ENCODE measurements around the gene GABPB1. TPM values are rescaled to one million over a fixed set of nuclear protein-coding genes. Genes with fewer than 3 reads are reported as not detected.

The GABPB1 gene
- total and polyA plus RNA-seq, 10 of the 15 experiments (the other 5 are each of a cell fraction or from before 2014, with no cell fraction given) = 13.9 to 48.2 (median 39.8) TPM

- no peak for TF ChIP-seq GATAD2B (conservative IDR thresholded peaks at IDR 0.05; ENCODE audit: low read depth)
- no peak for TF ChIP-seq PML (IDR thresholded peaks at IDR 0.05; ENCODE audit: low read length)
- 0 out of 2 replicates have a peak, but pooled peaks have one; percentile 41 for TF ChIP-seq PAX5 (IDR thresholded peaks at IDR 0.05; ENCODE audit: borderline replicate concordance, low read depth, low read length)
- TF ChIP-seq CBX5 (IDR thresholded peaks at IDR 0.05; ENCODE audit: low read depth) = no peak
- TF ChIP-seq PBX3 (IDR thresholded peaks at IDR 0.05; ENCODE audit: insufficient replicate concordance, low read depth, low read length) = peak; percentile 30
- TF ChIP-seq SUZ12 (IDR thresholded peaks at IDR 0.05; ENCODE audit: unreplicated experiment) = no peak
- TF ChIP-seq NR2F1 (conservative IDR thresholded peaks at IDR 0.05) = no peak
- TF ChIP-seq SMAD5 (IDR thresholded peaks at IDR 0.05; ENCODE audit: low read depth) = no peak
- no peak for TF ChIP-seq RELB (IDR thresholded peaks at IDR 0.05; ENCODE audit: low read depth)
- TF ChIP-seq EGR1 (IDR thresholded peaks at IDR 0.05; ENCODE audit: borderline replicate concordance in 1 of 2, low read depth in 2 of 2, low read length in 2 of 2) = no peak
- no peak for TF ChIP-seq CHD2 (IDR thresholded peaks at IDR 0.05; ENCODE audit: borderline replicate concordance, low read depth, low read length)
- TF ChIP-seq RAD21 (IDR thresholded peaks at IDR 0.05; ENCODE audit: insufficient read depth, low read depth, low read length) = peak; percentile 56
Measured at GRCh38 chr15:50358845-50359244, 3.8 kb upstream of the GABPB1 start (continued).

All from GM12878 (cell line).